Measurements from ENCODE around the gene CNIH4. TPM values are rescaled to one million over a fixed set of nuclear protein-coding genes. Genes with fewer than 3 reads are reported as not detected.
A peak's percentile ranks its signal among the peaks of the same experiment; 100 is the strongest.
"Not testable (repeated sequence)": the region's sequence is repeated elsewhere in the genome, so short reads cannot be mapped to it uniquely, and the experiment has no call there.

The CNIH4 gene
- total RNA-seq, 2 experiments from 2014 or later, result 42.3 to 43.1 TPM

DNA sequence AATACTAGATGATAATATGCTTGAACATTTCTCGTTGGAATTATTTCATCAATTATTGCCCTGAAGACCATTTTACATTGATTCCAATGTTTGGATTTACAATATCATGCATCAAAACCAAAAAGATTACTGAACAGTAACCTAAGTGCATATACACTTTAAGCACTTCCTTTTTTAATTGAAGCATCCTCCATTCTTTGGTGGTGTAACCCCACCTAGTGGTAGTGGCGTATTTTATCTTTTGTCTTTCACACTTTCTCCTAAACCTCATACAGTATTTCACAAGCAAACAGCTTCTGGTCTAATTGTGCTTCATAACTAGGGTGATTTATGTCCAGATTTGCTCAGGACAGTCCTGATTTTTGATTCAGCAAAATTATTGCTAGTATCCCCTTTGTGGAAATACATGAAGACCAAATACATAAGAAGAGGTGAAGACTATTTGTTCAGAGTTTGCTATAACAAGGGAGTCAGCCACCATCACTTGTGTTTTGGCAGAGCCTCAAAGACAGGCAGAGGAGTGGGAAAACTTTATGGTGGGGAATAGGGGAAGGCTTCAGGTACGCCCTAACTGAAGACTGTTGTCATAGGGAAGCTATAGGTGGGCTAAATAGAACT, 23.3 kb upstream of the CNIH4 start:
- no peaks in the 10 kb centered on the region for H3K9me3 Mint-ChIP-seq
- no peak for DNase-seq
- H3K27ac Mint-ChIP-seq, result peak overlapping the region; percentile 82
- peaks cover 4% of the 10 kb centered on the region for H3K36me3 Mint-ChIP-seq
- POLR2A ChIA-PET, result interaction anchor here (0.9 to 2.0 kb wide), 5 partner anchors 71 to 219 kb away, joined by 3 to 9 read pairs (median 3); partner anchors contain the start of genes DEGS1 and FBXO28
- peaks cover 30% of the 10 kb centered on the region for H3K4me1 Mint-ChIP-seq
- H3K27me3 Mint-ChIP-seq, result no peaks in the 10 kb centered on the region
- peak; percentile 53 for ATAC-seq (ENCODE audit: low read depth)
- peak overlapping the region; percentile 56 for H3K4me3 Mint-ChIP-seq

DNA sequence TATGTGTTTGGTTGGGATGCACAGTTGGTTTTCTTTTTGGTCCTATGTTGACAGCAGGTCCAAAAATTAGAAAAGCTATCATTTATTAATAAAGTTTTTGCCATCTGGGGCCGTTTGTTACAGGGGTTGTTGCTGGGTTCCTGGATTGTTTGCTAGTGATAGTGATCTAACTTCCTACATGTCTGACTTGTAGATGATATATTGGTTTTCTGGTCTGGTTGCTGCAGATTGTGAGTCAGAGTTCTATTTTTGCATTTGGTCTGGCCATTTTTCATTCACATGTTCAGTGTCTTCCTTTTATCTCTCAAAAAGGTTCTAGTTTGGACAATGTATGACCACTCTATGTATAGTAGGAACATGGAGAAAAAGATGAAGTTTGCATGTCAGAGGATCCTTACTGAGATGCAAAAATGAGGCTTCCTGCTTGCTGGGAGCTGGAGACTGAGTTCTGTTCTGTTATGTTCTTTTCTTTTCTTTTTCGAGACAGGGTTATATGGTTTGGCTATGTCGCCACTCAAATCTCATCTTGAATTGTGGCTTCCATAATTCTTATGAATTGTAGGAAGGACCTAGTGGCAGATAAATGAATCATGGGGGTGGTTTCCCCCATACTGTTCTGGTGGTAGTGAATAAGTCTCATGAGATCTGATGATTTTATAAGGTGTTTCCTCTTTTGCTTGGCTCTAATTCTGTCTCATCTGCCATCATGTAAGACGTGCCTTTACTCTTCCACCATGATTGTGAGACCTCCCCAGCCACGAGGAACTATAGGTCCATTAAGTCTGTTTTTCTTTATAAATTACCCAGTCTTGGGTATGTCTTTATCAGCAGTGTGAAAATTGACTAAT, 22.5 kb upstream of the CNIH4 start:
- POLR2A ChIA-PET, result interaction anchor here (0.6 to 2.0 kb wide), 6 partner anchors 24 to 218 kb away, joined by 3 to 9 read pairs (median 3); partner anchors contain the start of gene DEGS1
- Mint-ChIP-seq H3K27me3 (peaks cover 2% of the 10 kb centered on the region), H3K4me3 (peak overlapping the region; percentile 56), H3K9me3 (no peaks in the 10 kb centered on the region), H3K36me3 (peaks cover 4% of the 10 kb centered on the region), H3K27ac (peak overlapping the region; percentile 82), H3K4me1 (peaks cover 26% of the 10 kb centered on the region)
- ATAC-seq (ENCODE audit: low read depth), result no peak
- DNase-seq, result no peak

DNA sequence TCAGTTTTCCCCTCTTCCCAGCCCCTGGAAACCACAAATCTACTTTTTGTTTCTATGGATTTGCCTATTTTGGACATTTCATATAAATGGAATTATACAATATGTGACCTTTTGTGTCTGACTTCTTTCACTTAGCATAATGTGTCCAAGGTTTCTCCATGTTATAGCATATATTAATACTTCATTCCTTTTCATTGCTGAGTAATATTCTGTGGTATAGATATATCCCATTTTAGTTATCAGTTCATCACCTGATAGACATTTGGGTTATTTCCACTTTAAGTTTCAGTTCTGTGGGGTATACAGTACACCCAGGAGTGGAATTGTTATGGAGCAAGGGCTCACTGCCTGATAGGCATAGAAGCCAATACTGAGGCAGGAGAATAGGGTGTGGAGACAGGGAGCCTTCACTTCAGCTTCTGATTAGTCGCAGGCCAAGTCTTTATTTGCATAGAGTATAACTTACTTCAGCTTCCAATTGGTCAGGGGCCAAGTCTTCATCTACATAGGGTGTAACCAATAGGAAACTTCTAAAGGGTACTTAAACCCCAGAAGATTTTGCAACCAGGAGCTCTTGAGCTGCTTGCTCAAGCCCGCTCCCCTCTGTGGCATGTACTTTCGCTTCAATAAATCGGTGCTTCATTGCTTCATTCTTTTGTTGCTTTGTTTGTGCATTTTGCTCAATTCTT, 18.4 kb upstream of the CNIH4 start:
- H3K9me3 Mint-ChIP-seq, result no peaks in the 10 kb centered on the region
- POLR2A ChIA-PET, result interaction anchor here (1.2 kb wide), 1 partner anchor 120 kb away, joined by 3 read pairs; no protein-coding TSS in a partner anchor
- ATAC-seq (ENCODE audit: low read depth) (no peak), DNase-seq (no peak)
- H3K36me3 Mint-ChIP-seq, result peaks cover 7% of the 10 kb centered on the region
- no peak overlapping the region for H3K4me3 Mint-ChIP-seq
- no peak overlapping the region for H3K27ac Mint-ChIP-seq
- H3K27me3 Mint-ChIP-seq, result peaks cover 4% of the 10 kb centered on the region
- H3K4me1 Mint-ChIP-seq, result peaks cover 16% of the 10 kb centered on the region

DNA sequence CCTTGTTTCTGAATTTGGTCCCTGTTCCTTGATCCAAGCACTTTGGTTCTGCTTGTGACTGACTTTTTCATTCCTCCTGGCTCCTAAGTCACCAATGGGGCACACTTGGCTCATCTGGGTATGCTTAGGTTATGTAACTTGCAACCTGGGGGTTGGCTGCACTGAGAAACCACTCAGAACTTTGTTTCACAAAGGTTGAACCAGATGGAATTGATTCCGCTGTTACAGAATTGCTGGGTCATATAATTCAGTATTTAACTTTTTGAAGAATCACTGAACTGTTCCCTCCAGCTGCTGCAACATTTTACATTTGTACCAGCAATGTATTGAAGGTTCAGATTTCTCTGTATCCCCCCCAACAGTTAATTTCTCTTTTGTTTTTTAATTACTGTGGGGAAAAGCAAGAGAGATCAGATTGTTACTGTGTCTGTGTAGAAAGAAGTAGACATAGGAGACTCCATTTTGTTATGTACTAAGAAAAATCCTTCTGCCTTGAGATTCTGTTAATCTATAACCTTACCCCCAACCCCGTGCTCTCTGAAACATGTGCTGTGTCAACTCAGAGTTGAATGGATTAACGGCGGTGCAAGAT, 17.1 kb upstream of the CNIH4 start:
- Mint-ChIP-seq H3K36me3 (peaks cover 12% of the 10 kb centered on the region), H3K4me3 (no peak overlapping the region), H3K27ac (no peak overlapping the region), H3K4me1 (peaks cover 4% of the 10 kb centered on the region), H3K9me3 (peaks cover 6% of the 10 kb centered on the region), H3K27me3 (peaks cover 4% of the 10 kb centered on the region)
- POLR2A ChIA-PET, result no interaction called here
- ATAC-seq (ENCODE audit: low read depth), result no peak
- no peak for DNase-seq

DNA sequence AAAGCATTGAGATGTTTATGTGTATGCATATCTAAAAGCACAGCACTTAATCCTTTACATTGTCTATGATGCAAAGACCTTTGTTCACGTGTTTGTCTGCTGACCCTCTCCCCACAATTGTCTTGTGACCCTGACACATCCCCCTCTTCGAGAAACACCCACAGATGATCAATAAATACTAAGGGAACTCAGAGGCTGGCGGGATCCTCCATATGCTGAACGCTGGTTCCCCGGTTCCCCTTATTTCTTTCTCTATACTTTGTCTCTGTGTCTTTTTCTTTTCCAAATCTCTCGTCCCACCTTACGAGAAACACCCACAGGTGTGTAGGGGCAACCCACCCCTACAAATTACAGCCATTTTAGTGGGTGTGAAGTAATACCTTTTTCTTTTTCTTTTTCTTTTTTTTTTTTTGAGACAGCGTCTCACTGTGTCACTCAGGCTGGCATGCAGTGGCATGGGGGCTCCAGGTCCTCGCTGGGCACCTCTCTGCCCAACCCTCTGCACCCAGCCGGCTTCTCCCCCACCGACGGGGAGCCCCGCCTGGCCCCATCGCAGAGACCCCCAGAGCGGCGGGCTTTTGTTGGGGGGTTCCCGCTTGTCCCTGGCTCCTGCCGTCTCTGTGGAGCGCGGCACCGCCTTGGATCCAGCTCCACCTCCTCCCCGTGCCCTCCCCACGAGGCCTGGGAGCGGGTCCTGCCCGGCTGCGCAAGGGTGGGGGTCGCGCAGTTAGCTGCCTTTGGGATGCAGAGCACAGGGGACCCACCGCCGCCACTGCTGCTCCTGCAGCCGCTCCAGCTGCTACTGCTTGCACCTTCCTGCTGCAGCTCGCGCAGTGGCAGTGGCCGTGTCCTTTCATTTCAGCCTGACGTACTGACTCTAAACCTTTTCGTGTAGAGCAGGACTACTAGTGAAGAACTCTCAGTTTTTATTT, 16.0 kb upstream of the CNIH4 start:
- POLR2A ChIA-PET, result interaction anchor here (0.8 to 1.4 kb wide), 2 partner anchors 11 to 91 kb away, joined by 3 read pairs; partner anchors contain the start of gene NVL
- H3K36me3 Mint-ChIP-seq, result peaks cover 12% of the 10 kb centered on the region
- H3K27me3 Mint-ChIP-seq, H3K9me3 Mint-ChIP-seq, H3K27ac Mint-ChIP-seq, H3K4me1 Mint-ChIP-seq: not testable (repeated sequence)
- peak overlapping the region; percentile 78 for H3K4me3 Mint-ChIP-seq
- DNase-seq, result peak; percentile 64
- ATAC-seq (ENCODE audit: low read depth), result peak; percentile 91

DNA sequence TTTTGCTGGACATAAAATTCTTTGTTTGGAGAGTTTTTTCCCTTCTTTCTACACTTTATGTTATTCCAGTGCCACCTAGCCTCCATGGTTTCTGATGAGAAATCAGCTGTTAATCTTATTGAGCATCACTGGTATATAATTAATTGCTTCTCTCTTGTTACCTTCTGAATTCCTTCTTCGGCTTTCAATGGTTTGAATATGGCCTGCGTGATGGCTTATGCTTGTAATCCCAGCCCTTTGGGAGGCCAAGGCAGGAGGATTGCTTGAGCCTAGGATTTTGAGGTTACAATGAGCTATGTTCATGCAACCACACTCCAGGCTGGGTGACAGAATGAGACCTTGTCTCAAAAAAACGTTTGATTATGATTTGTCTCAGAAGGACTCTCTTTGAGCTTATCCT, 13.0 kb upstream of the CNIH4 start:
- no peak for DNase-seq
- Mint-ChIP-seq H3K9me3 (peaks cover 6% of the 10 kb centered on the region), H3K4me1 (peaks cover 8% of the 10 kb centered on the region), H3K4me3 (no peak overlapping the region), H3K36me3 (peaks cover 12% of the 10 kb centered on the region), H3K27ac (no peak overlapping the region), H3K27me3 (peaks cover 4% of the 10 kb centered on the region)
- POLR2A ChIA-PET, result interaction anchor here (1.3 kb wide), 1 partner anchor 88 kb away, joined by 3 read pairs; no protein-coding TSS in a partner anchor
- no peak for ATAC-seq (ENCODE audit: low read depth)

DNA sequence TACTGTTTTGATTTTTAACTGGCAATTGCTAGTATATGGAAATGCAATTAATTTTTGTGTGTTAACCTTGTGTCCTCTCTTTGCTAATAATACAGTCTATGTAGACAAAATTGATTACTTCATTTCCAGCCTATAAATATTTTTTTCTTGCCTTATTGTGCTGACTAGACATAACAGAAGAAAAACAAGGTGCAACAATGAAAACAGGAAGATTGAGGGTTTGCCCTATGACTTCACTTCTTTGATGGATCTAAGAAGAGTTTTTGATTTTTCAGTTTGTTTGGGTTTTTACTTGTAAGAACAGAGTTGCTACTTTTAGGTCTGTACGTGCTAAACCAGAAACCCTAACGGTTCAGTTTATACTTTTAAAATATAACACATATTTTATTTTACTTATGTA, 8.5 kb upstream of the CNIH4 start:
- Mint-ChIP-seq H3K36me3 (peaks cover 9% of the 10 kb centered on the region), H3K4me3 (no peak overlapping the region), H3K4me1 (peaks cover 4% of the 10 kb centered on the region), H3K27me3 (no peaks in the 10 kb centered on the region), H3K27ac (no peak overlapping the region), H3K9me3 (peaks cover 8% of the 10 kb centered on the region)
- ATAC-seq (ENCODE audit: low read depth) (no peak), DNase-seq (no peak)
- POLR2A ChIA-PET, result no interaction called here

DNA sequence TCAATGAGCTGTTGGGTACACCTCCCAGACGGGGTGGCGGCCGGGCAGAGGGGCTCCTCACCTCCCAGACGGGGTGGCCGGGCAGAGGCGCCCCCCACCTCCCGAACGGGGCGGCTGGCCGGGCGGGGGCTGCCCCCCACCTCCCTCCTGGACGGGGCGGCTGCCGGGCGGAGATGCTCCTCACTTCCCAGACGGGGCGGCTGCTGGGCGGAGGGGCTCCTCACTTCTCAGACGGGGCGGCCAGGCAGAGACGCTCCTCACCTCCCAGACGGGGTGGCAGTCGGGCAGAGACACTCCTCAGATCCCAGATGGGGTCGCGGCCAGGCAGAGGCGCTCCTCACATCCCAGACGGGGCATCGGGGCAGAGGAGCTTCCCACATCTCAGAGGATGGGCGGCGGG, 7.0 kb upstream of the CNIH4 start:
- H3K4me3 Mint-ChIP-seq; DNase-seq; H3K27me3 Mint-ChIP-seq; H3K27ac Mint-ChIP-seq; POLR2A ChIA-PET; H3K9me3 Mint-ChIP-seq; ATAC-seq (ENCODE audit: low read depth); H3K36me3 Mint-ChIP-seq: not testable (repeated sequence)
- H3K4me1 Mint-ChIP-seq, result peaks cover 15% of the 10 kb centered on the region

DNA sequence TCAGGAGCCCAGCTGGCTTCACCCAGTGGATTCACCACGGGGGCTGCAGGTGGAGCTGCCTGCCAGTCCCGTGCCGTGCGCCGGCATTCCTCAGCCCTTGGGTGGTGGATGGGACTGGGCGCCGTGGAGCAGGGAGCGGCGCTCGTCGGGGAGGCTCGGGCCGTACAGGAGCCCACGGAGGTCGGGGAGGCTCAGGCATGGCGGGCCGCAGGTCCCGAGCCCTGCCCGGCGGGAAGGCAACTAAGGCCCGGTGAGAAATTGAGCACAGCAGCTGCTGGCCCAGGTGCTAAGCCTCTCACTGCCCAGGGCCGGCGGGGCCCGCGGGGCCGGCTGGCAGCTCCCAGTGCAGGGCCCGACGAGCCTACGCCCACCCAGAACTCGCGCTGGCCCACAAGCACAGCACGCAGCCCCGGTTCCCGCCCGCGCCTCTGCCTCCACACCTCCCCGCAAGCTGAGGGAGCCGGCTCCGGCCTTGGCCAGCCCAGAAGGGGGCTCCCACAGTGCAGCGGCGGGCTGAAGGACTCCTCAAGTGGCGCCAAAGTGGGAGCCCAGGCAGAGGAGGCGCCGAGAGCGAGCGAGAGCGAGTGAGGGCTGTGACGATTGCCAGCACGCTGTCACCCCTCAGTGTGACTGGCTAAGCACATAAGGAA, 4.1 kb upstream of the CNIH4 start:
- H3K36me3 Mint-ChIP-seq; H3K27me3 Mint-ChIP-seq; H3K4me3 Mint-ChIP-seq; ATAC-seq (ENCODE audit: low read depth); POLR2A ChIA-PET; DNase-seq; H3K27ac Mint-ChIP-seq; H3K9me3 Mint-ChIP-seq: not testable (repeated sequence)
- peaks cover 18% of the 10 kb centered on the region for H3K4me1 Mint-ChIP-seq

DNA sequence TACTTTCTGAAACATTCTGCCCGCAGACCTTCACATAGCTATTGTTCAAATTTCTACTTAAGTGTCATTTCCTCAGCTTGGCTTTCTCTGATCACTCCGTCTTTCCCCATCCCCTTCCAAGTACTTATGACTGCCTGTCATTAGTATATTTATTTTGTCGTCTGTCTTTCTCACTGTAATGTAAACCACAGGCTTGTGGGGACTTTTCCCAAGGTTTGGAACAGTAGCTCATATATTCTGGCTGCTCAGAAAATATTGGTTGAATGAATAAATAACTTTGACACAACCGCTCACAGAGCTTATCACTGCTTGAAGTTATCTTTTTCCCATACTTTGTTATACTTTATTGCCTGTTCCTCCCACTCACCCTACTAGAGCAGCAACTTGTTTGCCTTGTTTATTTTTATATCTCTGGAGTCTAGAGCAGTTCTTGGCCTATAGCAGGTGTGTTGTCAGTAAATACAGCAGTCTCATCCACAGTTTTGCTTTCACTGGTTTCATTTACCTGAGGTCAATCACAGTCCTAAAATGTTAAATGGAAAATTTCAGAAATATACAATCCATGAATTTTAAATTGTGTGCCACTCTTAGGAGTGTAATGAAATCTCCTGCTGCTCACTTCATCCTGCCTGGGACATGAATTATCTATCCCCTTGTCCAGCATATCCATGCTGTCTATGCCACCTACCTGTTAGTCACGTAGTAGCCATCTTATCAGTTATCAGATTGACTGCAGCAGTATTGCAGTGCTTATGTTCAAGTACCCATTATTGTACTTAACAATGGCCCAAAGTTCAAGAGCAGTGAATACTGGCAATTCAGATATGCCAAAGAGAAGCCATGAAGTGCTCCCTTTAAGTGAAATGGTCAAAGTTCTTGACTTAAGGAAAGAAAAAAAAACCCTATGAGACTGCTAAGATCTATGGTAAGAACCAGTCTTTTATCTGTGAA, 2.4 kb upstream of the CNIH4 start:
- H3K4me3 Mint-ChIP-seq, result peak overlapping the region; percentile 2
- no peaks in the 10 kb centered on the region for H3K27me3 Mint-ChIP-seq
- no peak for ATAC-seq (ENCODE audit: low read depth)
- POLR2A ChIA-PET, result no interaction called here
- DNase-seq, result no peak
- peak overlapping the region; percentile 57 for H3K27ac Mint-ChIP-seq
- H3K9me3 Mint-ChIP-seq, result no peaks in the 10 kb centered on the region
- peaks cover 30% of the 10 kb centered on the region for H3K4me1 Mint-ChIP-seq
- H3K36me3 Mint-ChIP-seq, result peaks cover 8% of the 10 kb centered on the region

DNA sequence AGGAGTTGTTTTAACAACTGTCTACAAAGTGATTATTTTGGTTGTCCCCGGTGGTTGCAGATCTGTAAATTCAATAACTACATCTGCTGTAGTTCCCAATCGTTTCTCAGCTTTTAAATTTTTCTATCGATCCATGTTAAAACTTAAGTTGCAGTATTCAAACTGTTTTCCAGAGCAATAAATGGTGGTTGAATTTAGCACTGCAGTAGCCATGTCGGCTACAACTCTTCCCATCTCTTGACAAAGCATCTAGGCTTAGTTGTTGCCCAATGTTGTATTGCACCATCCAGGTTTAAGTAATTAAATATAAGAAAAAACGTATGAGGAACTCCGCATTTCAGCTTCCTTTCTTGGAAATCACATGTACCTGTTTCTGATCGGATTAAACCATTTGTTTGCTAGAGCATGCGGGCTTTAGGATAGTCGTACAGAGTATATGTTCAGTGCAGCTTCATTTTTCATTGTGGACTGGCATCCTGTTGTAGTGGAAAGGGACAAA, 996 bp downstream of the CNIH4 start:
- no peaks in the 10 kb centered on the region for H3K27me3 Mint-ChIP-seq
- POLR2A ChIA-PET, result interaction anchor here (0.6 to 3.1 kb wide), 7 partner anchors 19 to 1721 kb away, joined by 3 to 28 read pairs (median 6); partner anchors contain the start of gene WDR26
- DNase-seq, result no peak
- H3K36me3 Mint-ChIP-seq, result peaks cover 19% of the 10 kb centered on the region
- ATAC-seq (ENCODE audit: low read depth), result no peak
- peaks cover 36% of the 10 kb centered on the region for H3K4me1 Mint-ChIP-seq
- peak overlapping the region; percentile 88 for H3K4me3 Mint-ChIP-seq
- H3K9me3 Mint-ChIP-seq, result no peaks in the 10 kb centered on the region
- peak overlapping the region; percentile 83 for H3K27ac Mint-ChIP-seq

Measured in activated naive CD8-positive, alpha-beta T cell treated with anti-CD3 and anti-CD28 coated beads, Interleukin-2, amount 10 ng/mL, durations not matched to agents 7 days and 5 days (primary cell).